Measurements from ENCODE around the gene KRTAP29-1.
"Not testable (repeated sequence)": the region's sequence is repeated elsewhere in the genome, so short reads cannot be mapped to it uniquely, and the experiment has no call there.

KRTAP29-1 gene

DNA sequence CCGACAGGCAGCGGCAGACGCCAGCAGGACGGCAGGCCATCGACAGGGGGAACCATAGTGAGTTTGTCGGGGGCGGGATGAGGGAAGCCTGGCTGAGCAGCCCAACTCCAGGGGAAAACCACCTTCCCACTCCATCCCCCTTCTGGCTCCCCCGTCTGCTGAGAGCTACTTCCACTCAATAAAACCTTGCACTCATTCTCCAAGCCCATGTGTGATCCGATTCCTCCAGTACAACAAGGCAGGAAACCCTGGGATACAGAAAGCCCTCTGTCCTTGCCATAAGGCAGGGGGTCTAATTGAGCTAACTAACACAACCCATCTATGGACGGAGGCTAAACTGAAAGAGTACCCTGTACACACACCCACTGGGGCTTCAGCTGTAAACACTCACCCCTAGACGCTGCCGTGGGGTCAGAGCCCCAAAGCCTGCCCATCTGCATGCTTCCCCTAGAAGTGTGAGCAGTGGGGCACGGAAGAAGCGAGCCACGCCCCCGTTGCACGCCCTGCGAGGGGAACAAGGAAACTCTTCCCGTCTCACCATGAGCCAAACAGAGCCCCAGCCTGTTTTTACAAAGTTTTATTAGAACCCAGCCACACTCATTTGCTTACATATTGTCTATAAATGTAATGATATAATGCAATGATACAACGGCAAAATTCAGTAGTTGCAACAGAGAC, 4.1 kb downstream of the KRTAP29-1 start:
- no peak for DNase-seq (ENCODE audit: low read depth in 2 of 2)

GRCh38 chr17:41296846-41297245, 5.8 kb downstream of the KRTAP29-1 start:
- no peak for DNase-seq (ENCODE audit: low read depth in 2 of 2)

GRCh38 chr17:41294016-41294415, 8.6 kb downstream of the KRTAP29-1 start:
- no peak for DNase-seq (ENCODE audit: low read depth in 2 of 2)

- no peak for DNase-seq (ENCODE audit: low read depth in 2 of 2)
Measured at GRCh38 chr17:41287050-41287449, 15.6 kb downstream of the KRTAP29-1 start.

DNA sequence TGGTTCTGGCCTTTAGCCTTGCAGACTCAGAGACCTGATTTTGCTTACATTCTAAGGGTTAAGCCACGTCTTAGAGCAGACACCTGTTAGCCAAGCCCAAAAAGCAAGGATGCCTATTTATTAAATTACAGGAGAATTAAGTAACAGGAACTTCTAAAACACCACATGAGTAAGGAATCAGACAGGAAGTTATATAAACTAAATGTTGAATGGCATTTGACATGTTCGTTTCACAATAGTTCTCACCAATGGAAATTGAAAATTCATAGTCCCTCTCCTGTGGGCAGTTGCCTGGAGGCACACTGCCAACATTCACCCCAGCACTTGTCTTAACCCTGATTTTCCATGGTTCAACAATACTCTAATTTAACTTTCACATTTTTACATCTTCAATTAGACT, 18.1 kb downstream of the KRTAP29-1 start:
- DNase-seq (ENCODE audit: low read depth in 2 of 2) = no peak

DNA sequence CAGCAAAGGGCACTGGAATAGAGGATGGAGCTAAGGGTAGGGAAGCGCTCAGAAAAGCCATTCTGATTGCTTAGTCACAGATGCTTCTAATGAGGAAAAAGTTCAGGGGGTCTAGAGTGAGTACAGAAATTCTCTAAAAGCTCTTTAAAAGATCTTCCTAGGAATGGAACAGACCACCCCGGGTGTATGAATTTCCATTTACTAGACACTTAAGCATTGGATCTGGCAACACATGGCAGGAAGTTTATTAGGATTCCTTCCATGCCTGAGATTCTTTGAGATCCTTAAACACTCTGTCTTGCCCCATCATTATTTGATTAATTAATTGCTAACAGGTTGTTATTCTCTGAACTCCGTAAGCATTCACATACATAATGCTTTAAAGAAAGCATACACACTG, 18.6 kb downstream of the KRTAP29-1 start:
- no peak for DNase-seq (ENCODE audit: low read depth in 2 of 2)

- no peak for DNase-seq (ENCODE audit: low read depth in 2 of 2)
Measured at GRCh38 chr17:41278176-41278955, 24.3 kb downstream of the KRTAP29-1 start.

- DNase-seq (ENCODE audit: low read depth in 2 of 2) = not testable (repeated sequence)
Measured at GRCh38 chr17:41275648-41276190, 26.9 kb downstream of the KRTAP29-1 start, which contains the start of gene KRTAP9-7. Gene KRTAP9-7, plus strand, starts transcription at chr17:41275698. Its CDS starts 0 bp downstream, at chr17:41275698.

DNA sequence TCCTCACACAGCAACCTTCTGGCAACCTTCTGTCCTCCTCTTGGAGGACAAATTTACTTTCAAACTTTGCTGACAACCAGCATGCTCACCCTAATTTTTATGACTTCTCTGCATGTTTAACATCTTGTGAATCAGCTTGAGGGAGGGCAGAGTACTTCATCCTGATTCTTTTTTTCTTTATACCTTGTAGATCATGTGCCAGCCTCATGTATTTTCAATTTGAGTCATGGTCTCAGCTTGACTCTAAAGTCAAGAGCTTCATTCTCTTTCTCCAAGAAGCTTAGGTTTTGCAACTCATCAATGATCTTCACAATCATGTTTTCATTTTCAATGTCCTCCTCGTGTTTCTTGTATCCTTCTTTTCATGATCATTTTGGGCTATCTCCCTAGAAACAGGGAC, 30.8 kb downstream of the KRTAP29-1 start:
- DNase-seq (ENCODE audit: low read depth in 2 of 2) = no peak

GRCh38 chr17:41271323-41271722, 31.3 kb downstream of the KRTAP29-1 start:
- DNase-seq (ENCODE audit: low read depth in 2 of 2) = not testable (repeated sequence)

DNA sequence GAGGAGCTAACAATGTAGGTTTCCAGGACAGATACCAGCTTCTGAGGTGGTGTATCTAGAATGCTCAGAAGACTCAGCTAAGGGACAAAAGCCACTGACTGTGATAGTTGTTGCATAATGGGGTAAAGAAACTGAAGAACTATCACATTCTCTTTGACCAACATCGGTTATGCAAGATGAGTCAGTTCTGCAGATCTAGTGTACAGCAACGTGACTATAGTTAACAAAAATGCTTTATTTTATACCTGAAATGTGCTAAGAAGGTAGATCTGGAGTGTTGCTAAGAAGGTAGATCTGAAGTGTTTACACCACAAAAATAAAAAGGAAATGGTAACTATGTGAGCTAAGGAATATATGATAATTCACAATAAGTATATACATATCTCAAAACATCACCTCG, 34.9 kb downstream of the KRTAP29-1 start:
- no peak for DNase-seq (ENCODE audit: low read depth in 2 of 2)

- DNase-seq (ENCODE audit: low read depth in 2 of 2) = no peak
Measured at GRCh38 chr17:41265078-41265477, 37.6 kb downstream of the KRTAP29-1 start, which contains the start of gene KRTAP9-6. Gene KRTAP9-6, plus strand, starts transcription at chr17:41265378. Its CDS starts 0 bp downstream, at chr17:41265378.

DNA sequence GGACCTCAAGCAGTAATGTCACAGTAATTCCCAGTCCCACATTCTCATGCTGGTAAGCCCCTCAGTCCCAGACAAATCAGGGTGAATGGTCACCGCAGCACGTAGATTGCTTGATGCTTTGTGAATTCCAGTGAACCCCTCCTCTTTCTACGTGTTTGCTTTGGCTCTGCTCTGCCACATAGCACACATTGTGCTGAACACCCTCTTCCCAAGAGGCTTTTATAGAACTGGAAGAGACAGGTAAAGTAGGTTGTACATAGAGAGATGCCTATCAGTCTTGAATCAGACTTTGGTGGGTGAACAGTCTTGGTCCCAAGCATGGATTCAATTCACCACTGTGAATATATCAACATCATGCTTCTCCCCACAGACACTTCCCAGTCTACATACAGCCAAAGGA, 38.1 kb downstream of the KRTAP29-1 start:
- DNase-seq (ENCODE audit: low read depth in 2 of 2) = no peak

GRCh38 chr17:41263212-41263611, 39.4 kb downstream of the KRTAP29-1 start:
- no peak for DNase-seq (ENCODE audit: low read depth in 2 of 2)

- DNase-seq (ENCODE audit: low read depth in 2 of 2) = no peak
Measured at GRCh38 chr17:41258406-41258805, 44.2 kb downstream of the KRTAP29-1 start.

DNA sequence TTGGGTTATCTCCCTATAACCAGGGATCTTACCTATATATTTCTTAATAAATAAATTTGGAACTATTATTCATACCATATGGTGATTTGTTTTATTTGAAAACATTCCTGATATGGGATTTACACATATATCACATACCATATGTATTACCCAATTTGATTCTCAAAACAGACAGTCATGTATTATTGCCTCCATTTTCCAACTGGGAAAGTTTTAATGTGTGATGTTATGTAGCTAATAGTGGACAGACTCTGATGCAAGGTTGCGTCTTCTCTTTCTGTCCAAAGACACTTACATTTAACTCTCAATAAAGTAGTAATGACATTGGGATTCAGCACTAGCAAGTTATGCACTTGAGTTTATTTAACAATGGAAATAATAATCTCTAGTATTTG, 46.4 kb downstream of the KRTAP29-1 start:
- DNase-seq (ENCODE audit: low read depth in 2 of 2) = no peak

- DNase-seq (ENCODE audit: low read depth in 2 of 2) = not testable (repeated sequence)
Measured at GRCh38 chr17:41255381-41256290, 47.0 kb downstream of the KRTAP29-1 start, which contains the start of gene KRTAP9-9. Gene KRTAP9-9, plus strand, starts transcription at chr17:41255384.

DNA sequence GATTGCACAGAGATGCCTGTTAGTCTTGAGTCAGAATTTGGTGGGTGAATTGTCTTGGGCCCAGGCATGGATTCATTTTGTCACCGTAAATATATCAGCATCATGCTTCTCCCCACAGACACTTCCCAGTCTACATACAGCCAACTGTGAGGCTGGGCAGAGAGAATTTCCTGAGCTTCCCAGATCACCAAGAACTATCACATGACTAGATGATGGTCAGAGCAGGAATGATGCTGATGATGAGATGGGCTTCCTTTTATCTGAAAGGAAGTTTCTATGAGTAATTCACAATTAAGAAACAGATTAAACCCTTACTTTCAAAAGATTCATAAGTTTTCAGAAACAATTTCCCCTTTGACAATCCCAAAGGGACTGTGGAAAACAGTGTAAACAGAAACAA, 47.8 kb downstream of the KRTAP29-1 start:
- no peak for DNase-seq (ENCODE audit: low read depth in 2 of 2)
